ACHN (cell line): Measurements from ENCODE around the gene PDE11A.

ENCODE experiments used
- DNase-seq: peaks from one replicate; pipeline ENCODE4 v3.0.0-alpha.2; 2015
- in situ Hi-C: cut with HindIII; loops from 2 replicates; pipeline ENCODE4 v1.10.0; 2017; ENCODE audit warnings: low sequenced_read_pairs, low pct_ligation_motif_present, low pct_unique_long_range_greater_than_20kb

The PDE11A gene

DNA sequence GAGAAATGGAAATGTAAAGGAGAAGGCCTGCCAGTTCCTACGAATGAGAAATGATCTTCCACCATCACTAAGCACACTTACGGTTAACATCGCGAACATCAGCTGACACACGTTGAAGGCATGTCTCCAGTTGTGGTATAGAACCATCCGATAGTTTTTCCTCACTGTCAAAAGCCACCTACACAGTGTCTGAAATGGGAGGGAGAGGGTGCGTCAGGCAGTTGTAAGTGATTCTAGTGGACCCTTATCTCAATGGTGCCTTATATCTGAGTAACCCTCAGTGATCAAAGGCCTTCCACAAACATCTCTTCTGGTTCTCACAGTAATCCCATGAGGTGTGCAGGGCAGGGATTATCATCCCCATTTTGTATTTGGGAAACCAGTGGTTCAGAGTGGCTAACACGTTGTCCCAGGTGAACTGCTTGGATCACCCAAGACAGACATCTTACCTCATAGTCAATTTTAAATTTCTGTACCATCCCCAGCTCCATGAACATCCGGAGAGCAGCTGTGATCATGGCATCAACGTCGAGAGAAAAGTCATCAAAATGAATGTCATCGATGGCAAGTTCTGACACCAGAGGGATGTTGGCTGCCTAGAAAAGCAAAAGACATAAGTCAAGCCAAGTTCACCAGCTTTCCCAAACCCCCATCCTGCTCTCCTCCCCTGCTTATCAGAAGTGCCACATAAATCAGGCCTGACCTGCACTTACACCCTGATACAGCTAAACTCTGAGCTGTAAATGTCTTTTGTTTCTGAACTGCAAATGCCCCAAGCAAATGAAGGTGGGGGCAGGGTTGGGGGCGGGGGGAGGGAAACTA, 344.8 kb downstream of the PDE11A start:
- DNase-seq, result no peak
- in situ Hi-C loops, result no loop called here

DNA sequence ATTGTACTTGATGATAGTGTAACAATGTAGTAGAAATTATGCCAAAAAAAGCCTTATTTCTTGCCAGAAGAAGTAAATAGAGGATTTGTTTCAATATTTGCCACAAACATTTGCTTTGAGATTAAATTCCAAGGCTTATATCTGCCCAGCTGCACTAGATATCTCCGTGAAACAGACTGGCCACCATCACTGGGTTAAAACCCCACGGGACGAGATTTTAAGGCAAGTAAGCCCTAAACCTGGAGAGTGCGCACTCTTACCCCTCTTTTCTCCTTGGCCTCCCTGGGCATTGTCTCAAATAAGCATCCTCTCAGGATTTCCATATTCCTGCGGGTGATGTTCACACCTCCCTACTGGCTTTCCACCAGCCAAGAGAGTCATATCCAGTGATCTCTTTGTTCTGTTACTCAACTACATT, 345.6 kb downstream of the PDE11A start:
- DNase-seq, result no peak
- in situ Hi-C loops, result no loop called here

DNA sequence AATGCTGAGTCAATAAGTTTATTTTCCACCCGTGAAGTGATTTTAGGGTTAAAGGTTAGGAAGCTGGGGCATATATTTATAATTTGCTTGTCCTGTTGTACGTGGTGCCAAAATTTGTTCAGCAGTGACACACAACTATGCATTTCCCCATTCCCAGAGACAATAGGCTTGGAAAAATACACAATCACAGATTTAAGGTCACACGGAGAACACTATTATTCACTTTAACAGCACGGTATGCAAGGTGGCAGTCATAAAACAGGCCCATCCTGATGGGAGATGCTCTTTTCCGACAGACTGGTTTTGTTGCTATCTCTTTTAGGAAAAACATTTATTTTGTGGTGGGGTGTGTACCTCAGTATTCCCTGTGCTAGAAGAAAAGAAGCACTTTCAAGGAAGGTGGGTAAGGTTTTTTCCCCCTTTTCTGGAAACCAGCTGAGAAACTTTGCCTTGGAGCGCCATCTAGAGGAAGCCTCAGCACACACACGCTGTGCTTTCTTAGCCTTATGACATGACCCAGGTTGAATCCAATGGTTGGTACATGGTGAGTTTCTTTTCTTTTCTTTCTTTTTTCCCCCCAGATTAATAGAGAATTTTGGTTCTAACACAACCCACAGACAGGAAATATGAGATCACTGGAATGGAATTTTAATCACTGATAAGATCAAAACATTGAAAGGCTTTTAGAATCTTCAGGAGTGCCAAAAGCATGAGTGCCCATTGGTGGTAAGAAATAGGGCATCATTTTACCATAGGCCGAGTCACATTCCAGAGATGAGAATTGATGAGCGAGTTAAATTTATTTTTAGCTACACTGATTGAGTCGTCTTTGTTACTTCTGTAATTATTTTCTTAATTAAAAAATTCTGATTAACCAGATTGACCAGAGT, 347.9 kb downstream of the PDE11A start:
- peak; percentile 67 for DNase-seq
- in situ Hi-C loops, result no loop called here

DNA sequence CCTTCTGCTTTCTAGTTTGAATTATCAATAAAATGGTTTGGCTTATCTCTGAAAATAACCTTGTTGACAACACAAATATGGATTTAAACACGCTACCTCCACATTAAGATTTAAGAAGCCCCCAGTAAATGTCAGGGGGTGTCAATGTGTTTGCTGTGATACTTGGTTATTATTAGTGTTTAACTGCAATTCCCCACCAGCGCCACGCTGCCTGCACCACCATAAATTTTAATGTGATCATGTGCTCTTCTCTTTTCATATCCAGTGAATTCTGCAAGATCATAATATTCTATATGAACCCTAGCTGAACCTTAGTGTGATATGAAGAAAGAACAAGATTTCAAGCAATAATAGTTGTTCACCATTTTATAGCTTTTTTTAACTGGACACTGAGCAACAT, 349.3 kb downstream of the PDE11A start:
- in situ Hi-C loops, result no loop called here
- DNase-seq, result no peak

DNA sequence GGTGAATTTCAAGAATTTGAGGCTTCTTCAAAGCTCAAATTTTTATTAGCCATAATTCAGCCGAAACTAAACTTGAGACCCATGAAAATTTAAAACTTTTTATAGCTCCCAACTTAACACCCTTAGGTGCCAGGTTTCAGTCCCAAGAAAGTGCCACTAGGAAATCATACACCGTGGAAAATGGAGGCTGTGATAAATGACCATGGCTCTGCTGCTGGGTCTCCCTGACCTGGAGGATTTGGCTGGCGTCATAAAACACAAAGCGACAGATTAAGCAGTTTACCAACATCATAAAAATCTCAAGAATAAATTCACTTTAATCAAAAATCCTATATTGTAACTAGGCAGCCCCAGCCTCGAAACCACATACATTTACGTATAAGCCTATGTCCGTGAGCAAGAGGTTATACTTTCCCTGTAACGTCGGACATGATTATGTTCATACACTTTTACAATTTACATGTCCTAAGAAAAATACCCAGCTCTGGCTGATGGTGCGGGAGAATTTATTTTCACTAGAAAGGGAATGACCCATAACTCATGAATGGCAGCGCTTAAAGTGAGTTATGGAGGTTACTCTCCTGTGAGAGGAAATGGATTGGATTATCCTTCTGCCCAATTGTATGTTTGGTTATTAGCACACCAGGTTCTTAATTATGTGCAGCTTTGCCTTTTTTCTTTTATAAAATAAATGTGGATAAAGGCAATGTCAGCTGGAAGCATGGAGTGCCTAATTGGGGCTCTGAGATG, 350.6 kb downstream of the PDE11A start:
- DNase-seq, result no peak
- in situ Hi-C loops, result no loop called here

- in situ Hi-C loops, result no loop called here
- DNase-seq, result no peak
Measured at GRCh38 chr2:177721087-177721486, 351.5 kb downstream of the PDE11A start.

DNA sequence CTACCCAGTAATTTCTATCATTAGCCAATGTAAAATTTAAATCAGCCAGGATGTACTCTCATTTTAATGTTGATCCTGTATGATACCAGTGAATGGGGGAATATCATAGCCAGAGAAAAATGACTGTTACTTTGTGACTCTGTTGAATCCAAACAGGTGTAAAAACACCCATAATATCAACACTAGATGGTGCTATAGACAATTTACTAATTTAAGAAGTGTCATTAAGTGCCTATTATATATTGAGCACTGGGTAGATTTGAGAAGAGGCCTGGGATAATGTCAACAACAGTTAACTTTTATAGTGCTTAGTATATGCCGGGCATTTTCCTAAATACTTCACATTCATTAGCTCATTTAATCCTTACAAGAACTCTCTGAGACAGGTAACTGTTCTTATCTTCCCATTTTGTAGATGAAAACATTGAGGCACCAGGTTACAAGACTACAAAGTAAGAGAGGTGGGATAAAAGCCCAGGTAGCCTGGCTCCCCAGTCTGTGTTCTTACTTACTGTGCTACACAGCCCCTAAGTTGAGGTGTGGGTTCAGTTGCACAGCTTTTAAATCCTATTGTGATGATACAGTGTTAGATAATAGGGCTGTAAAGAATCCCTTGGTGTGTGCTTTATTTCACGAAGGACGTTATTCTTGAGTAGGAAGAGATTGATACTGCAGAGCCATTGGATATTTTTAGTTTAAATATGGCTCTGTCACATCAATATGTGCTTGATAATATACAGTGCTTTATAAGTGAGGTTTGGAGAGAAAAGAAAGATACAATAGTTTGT, 354.6 kb downstream of the PDE11A start:
- peak; percentile 28 for DNase-seq
- in situ Hi-C loops, result no loop called here

- in situ Hi-C loops, result no loop called here
- DNase-seq, result no peak
Measured at GRCh38 chr2:177716484-177716883, 356.1 kb downstream of the PDE11A start.

DNA sequence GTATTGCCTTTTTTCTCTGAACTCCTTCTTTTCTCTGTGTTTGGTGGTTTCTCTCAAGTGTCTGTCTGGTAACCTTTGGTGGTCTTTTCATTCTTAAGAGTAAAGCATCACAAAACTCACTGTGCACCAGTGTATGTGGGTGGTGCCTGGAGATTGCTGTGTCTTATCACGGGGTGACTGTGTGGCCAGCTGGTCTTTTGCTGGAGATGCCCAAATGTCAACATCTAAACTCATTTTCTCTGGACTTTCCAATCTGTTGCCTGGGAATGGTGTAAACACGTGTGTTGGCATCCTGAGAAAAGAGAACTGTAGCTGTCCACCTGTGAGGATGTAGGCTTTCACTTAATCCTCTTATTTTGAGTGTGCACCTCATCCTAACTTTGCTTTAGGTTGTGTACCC, 356.8 kb downstream of the PDE11A start:
- DNase-seq, result no peak
- in situ Hi-C loops, result no loop called here

GRCh38 chr2:177714704-177715103, 357.9 kb downstream of the PDE11A start:
- DNase-seq, result no peak
- in situ Hi-C loops, result no loop called here

- in situ Hi-C loops, result no loop called here
- DNase-seq, result no peak
Measured at GRCh38 chr2:177712462-177712861, 360.1 kb downstream of the PDE11A start.

- no peak for DNase-seq
- in situ Hi-C loops, result no loop called here
Measured at GRCh38 chr2:177711483-177712265, 360.9 kb downstream of the PDE11A start.

GRCh38 chr2:177710889-177711288, 361.7 kb downstream of the PDE11A start:
- in situ Hi-C loops, result no loop called here
- no peak for DNase-seq

DNA sequence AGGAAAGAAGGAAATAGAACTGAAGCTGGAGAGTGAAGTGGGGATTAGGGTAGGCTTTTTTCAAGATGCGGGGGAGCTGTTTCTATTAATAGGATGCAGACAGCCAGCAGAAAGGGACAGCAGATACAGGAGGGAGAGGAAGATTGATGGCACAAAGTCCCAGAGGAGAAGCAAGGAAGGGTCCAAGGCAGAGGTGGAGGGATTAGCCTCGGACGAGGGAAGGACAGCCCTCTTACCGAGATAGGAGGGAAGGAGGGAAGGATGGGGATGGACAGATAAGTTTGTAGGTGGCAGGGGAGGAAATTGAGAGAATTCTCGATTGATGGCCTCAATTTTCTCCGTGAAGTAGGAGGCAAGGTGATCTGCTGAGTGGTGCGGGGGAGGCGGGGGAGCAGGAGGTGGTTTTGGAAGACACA, 362.6 kb downstream of the PDE11A start:
- in situ Hi-C loops, result no loop called here
- no peak for DNase-seq

- no peak for DNase-seq
- in situ Hi-C loops, result no loop called here
Measured at GRCh38 chr2:177708660-177709444, 363.7 kb downstream of the PDE11A start.

DNA sequence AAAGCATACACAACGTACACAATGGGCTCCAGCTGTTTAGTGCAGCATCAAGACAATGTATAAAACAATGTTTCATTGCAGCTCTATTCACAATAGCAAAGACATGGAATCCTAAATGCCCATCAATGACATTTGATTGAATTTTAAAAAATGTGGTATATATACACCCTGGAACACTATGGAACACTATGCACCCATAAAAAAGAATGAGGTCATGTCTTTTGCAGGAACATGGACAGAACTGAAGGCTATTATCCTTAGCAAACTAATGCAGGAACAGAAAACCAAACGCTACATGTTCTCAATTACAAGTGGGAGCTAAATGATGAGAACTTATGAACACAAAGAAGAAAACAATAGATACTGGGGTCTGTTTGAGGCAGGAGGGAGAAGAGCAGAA, 364.5 kb downstream of the PDE11A start:
- DNase-seq, result no peak
- in situ Hi-C loops, result no loop called here
